ENCODE data around the gene C2CD2.

C2CD2 gene

DNA sequence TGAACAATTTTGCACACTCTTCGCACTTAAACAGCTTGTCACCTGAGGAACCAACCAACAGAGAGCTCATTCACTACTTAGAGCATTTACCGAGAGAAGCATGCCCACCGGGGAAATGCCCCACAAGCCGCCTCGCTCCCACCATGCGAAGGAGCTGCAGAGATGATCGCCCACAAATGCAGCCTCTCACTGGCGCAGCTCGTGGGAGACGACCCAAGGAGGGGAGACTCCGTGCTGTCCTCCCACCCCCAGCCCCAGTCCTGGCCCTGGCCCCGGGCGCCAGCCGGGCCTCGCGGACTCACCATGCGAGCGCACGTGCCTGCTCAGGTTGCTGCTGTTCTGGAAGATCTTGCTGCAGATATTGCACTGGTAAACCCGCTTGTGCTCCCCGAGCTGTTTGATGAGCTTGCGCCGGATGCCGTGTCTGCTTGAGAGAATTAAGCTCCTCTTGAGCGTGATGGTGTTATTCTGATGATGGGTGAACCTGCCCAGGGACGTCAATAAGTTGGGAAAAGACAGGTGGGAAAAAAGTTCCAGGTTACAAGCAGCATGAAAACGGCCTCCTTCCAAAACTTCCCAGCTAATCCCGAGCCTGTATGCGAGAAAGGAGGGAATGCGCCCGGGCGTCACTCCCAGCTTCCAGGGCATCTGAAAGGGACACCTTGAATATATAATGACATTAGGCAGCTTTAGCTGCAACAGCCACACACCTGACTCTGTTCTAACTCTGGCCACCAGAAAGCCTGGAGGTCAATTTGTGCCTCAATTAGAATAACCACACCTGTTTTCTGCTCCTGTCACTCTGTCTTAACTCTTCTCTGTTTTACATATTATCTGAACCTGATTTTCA lies 117.4 kb downstream of the C2CD2 start:
- FAIRE-seq = no peak

DNA sequence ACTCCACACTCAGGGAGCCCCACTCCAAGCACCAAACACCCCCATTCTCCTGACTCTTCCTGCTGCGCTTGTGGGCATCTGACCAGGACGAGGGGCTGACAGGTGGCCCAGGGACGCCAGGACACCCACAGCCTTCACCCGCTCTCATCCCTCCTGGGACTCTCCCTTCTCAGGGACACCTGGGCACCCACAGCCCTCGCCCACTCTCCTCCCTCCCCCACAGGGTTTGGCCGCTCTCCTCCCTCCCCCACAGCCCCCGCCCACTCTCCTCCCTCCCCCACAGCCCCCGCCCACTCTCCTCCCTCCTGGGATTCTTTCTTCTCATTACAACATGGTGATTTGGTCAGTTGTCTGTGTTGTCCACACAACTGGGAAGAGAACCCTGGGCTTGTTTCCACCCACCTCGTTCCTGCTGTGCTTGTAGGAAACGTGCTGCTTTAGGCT lies 118.1 kb downstream of the C2CD2 start:
- FAIRE-seq = no peak
